C4-2B (cell line): ENCODE results near the gene WAC.
"Not testable (repeated sequence)": the region's sequence is repeated elsewhere in the genome, so short reads cannot be mapped to it uniquely, and the experiment has no call there.

Source experiments
- H3K27ac ChIP-seq: fragments of 450-650 bp; 2 replicates; pipeline ENCODE4 v1.5.1; 2017
- CTCF ChIP-seq: fragments of 450-650 bp; conservative IDR thresholded peaks from 2 replicates; pipeline ENCODE4 v1.5.1; 2017; ENCODE audit warnings: mild to moderate bottlenecking
- ZFX ChIP-seq: fragments of 450-650 bp; IDR thresholded peaks from 2 replicates; pipeline ENCODE4 v1.6.1; 2017

Gene WAC

GRCh38 chr10:28570598-28570997 lies 37.7 kb downstream of the WAC start:
- H3K27ac ChIP-seq = no peak overlapping the region
- TF ChIP-seq CTCF (no peak), ZFX (no peak)

GRCh38 chr10:28571265-28571664 lies 38.3 kb downstream of the WAC start:
- no peak overlapping the region for H3K27ac ChIP-seq
- no peak for TF ChIP-seq ZFX
- TF ChIP-seq CTCF = no peak

- H3K27ac ChIP-seq = not testable (repeated sequence)
Measured at GRCh38 chr10:28574214-28574613, 41.3 kb downstream of the WAC start.

- TF ChIP-seq ZFX (no peak), CTCF (no peak)
- no peak overlapping the region for H3K27ac ChIP-seq
Measured at GRCh38 chr10:28575852-28576251, 42.9 kb downstream of the WAC start.

GRCh38 chr10:28577506-28577905 lies 44.6 kb downstream of the WAC start:
- TF ChIP-seq CTCF = no peak
- no peak for TF ChIP-seq ZFX
- no peak overlapping the region for H3K27ac ChIP-seq

GRCh38 chr10:28578454-28578853 lies 45.5 kb downstream of the WAC start:
- TF ChIP-seq CTCF (no peak), ZFX (no peak)
- H3K27ac ChIP-seq = no peak overlapping the region

- H3K27ac ChIP-seq = no peak overlapping the region
- TF ChIP-seq ZFX = no peak
- no peak for TF ChIP-seq CTCF
Measured at GRCh38 chr10:28580825-28581224, 47.9 kb downstream of the WAC start.

GRCh38 chr10:28581916-28582315 lies 49.0 kb downstream of the WAC start:
- no peak overlapping the region for H3K27ac ChIP-seq
- TF ChIP-seq ZFX (no peak), CTCF (no peak)
